DMS114 treated with DMSO at 0.1 percent for 48 hours (cell line): ENCODE results near the gene C9orf57.
"Not testable (repeated sequence)": the region's sequence is repeated elsewhere in the genome, so short reads cannot be mapped to it uniquely, and the experiment has no call there.

Experiments used
- DNase-seq: peaks from one replicate; lab custom pipeline; 2025; ENCODE audit not compliant: unreplicated experiment; lab: John Stamatoyannopoulos, UW

Gene C9orf57

DNA sequence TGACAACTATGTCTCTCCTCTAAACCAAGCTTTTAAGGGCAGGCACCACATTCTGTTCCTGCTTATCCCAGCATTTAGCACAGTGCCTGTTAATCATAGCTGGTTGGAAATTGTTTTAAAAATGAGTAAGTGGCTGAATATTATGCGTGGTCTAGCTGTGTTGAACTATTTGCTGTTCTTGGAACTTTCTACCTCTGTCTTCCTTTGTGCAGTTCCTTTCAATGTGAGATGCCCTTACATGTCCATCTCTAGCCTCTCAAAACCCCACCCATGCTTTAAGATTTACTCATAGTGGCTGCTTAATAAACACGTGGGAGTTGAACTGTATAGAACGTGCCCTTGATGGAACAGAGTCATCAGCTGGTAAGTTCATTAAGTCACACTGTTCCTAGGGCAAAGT, 34.5 kb downstream of the C9orf57 start:
- DNase-seq = no peak

DNA sequence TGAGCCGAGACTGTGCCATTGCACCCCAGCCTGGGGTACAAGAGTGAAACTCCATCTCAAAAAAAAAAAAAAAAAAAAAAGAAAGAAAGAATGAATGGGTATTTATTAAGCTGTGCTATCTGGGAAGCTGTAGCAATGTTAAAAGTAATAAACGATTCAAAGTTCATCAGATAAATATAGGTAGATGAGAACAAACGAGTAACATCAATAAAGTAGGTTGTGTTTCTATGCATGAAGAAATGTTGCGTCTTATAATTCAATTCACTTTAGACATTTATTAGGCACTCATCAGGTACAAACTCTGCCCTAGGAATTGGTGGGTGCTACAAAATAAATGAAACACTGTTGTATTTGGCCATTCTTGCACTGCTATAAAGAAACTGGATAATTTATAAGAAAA, 36.8 kb downstream of the C9orf57 start:
- DNase-seq = no peak

DNA sequence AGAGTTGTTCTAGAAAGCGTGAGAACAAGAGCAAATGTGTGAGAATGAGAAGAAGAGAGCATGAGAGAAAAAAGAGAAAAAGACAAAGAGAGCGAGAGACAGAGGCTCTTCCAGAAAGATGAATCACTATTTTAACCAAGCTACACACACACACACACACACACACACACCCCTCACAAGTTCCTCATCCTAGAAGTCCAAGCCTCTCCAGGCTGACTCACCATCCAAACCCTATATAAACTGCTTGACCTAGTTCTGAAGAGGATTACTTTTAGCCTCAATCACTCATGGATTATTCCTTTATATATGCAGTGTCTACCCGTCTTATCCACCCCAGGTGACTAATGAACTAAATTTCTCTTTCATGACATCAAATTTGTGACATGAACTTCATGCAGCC, 37.6 kb downstream of the C9orf57 start:
- DNase-seq = no peak

DNA sequence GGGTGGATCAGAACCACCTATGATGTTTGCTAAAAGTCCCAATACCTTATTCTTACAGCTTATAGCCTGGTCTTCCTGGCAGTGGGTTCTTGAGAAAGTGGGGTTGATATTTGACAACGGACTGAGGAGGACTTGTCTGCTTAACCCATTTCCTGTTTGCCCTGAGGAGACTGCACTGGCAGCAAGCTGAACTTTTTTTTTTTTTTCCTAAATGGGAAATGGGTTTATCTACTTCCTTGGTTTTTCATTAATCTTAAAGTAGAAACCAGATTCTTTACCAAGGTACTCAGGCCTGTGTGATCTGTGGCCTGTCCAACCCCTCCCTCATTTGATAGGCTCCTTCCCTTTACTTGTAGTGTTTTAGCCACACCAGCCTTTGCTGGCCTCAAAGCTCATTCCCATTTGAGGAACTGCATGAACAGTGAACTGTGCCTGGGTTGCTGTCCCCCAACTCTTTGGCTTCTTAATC, 47.1 kb downstream of the C9orf57 start:
- DNase-seq = no peak

- no peak for DNase-seq
Measured at GRCh38 chr9:72012646-72013045, 47.8 kb downstream of the C9orf57 start.

- DNase-seq = not testable (repeated sequence)
Measured at GRCh38 chr9:72007726-72008125, 52.7 kb downstream of the C9orf57 start.

GRCh38 chr9:72006501-72006900, 53.9 kb downstream of the C9orf57 start:
- no peak for DNase-seq

GRCh38 chr9:72005451-72005850, 55.0 kb downstream of the C9orf57 start:
- DNase-seq = no peak
